Activated CD8-positive, alpha-beta memory T cell treated with anti-CD3 and anti-CD28 coated beads, Interleukin-2, amount 10 ng/mL, durations not matched to agents 7 days and 5 days (primary cell): ENCODE results near the gene NUP54. TPM values are rescaled to one million over a fixed set of nuclear protein-coding genes. Genes with fewer than 3 reads are reported as not detected.

Experiments
- ATAC-seq: fragments of 150-1000 bp; cut with Tn5 transposase; one replicate; pipeline ENCODE4 v1.10.0; 2021; ENCODE audit warnings: moderate library complexity
- CTCF ChIA-PET: fragments of 350-600 bp; sonication (Branson Sonifier 250); formaldehyde crosslinking; loops from one replicate; lab custom pipeline; 2021; ENCODE audit warnings: antibody characterized with exemption; lab: Charles Lee
- DNase-seq: peaks from one replicate; pipeline ENCODE4 v3.0.0-alpha.2; 2020
- H3K27ac Mint-ChIP-seq: one replicate; pipeline ENCODE4 v1.8.0; 2021; ENCODE audit warnings: mild to moderate bottlenecking, mixed read lengths
- H3K27me3 Mint-ChIP-seq: one replicate; pipeline ENCODE4 v1.8.0; 2021; ENCODE audit warnings: mixed read lengths
- H3K36me3 Mint-ChIP-seq: one replicate; pipeline ENCODE4 v1.8.0; 2021; ENCODE audit warnings: mild to moderate bottlenecking, mixed read lengths
- H3K4me1 Mint-ChIP-seq: one replicate; pipeline ENCODE4 v1.8.0; 2021; ENCODE audit warnings: mixed read lengths
- H3K4me3 Mint-ChIP-seq: one replicate; pipeline ENCODE4 v1.8.0; 2021; ENCODE audit warnings: mild to moderate bottlenecking, moderate library complexity, mixed read lengths
- H3K9me3 Mint-ChIP-seq: one replicate; pipeline ENCODE4 v1.8.0; 2022; ENCODE audit warnings: low read depth, mixed read lengths
- total RNA-seq, 2 experiments: library from RNA; stranded (reverse); gene quantifications; one replicate each; pipeline ENCODE4 v1.2.3, GENCODE V29; 2021

NUP54 gene, protein sequence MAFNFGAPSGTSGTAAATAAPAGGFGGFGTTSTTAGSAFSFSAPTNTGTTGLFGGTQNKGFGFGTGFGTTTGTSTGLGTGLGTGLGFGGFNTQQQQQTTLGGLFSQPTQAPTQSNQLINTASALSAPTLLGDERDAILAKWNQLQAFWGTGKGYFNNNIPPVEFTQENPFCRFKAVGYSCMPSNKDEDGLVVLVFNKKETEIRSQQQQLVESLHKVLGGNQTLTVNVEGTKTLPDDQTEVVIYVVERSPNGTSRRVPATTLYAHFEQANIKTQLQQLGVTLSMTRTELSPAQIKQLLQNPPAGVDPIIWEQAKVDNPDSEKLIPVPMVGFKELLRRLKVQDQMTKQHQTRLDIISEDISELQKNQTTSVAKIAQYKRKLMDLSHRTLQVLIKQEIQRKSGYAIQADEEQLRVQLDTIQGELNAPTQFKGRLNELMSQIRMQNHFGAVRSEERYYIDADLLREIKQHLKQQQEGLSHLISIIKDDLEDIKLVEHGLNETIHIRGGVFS
- 10 to 100 TPM; 46.8 to 57.5 TPM for total RNA-seq

DNA sequence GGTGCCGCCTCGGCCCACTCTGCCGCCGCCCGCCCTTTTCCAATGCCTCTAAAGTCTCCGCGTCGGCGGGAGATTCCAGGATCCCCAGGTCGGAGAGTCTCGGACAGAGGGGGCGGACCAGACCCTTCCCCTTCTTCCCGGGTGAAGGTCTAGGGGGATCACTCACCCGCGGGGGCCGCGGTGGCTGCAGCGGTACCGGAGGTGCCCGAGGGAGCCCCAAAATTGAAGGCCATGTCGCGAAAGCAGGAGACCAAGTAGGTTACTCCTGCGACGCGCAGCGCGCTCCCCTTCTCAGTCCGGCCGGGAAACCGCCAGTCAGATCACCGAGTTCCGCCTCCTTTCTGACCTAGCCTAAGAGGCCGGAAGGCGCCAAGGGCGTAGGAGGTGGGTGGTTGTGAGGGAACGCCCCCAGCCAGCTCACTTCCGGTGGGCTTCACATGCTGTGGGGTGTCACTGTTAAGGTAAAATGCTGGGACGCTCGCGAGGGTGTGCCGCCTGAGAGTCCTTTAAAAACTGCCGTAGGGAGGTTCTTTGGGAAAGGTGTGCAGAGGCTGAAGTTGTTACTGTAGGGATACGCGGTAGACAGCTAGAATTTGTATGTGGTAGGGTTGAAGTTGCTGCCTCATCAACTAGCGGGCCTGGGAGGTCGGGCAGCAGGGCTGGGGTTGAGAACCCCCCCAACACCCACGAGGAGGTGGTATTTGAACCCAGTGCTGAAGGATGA is at the start of gene NUP54:
NUP54 (minus strand) TSS at position 256 of the 724 bp plus-strand sequence; CDS start at position 233, 23 bp downstream.
- peak; percentile 97 for DNase-seq
- H3K27ac Mint-ChIP-seq = peak within 1 kb of the TSS; percentile 93
- no peaks in the 10 kb centered on the region for H3K9me3 Mint-ChIP-seq
- CTCF ChIA-PET = interaction anchor here (0.9 to 3.9 kb wide), 10 partner anchors 10 to 425 kb away, joined by 3 to 19 read pairs (median 3); partner anchors contain the start of genes STBD1 and USO1
- H3K4me3 Mint-ChIP-seq = peak within 1 kb of the TSS; percentile 97
- H3K4me1 Mint-ChIP-seq = peaks cover 30% of the 10 kb centered on the region
- H3K36me3 Mint-ChIP-seq = peaks cover 7% of the 10 kb centered on the region
- peak; percentile 99 for ATAC-seq
- H3K27me3 Mint-ChIP-seq = no peaks in the 10 kb centered on the region

DNA sequence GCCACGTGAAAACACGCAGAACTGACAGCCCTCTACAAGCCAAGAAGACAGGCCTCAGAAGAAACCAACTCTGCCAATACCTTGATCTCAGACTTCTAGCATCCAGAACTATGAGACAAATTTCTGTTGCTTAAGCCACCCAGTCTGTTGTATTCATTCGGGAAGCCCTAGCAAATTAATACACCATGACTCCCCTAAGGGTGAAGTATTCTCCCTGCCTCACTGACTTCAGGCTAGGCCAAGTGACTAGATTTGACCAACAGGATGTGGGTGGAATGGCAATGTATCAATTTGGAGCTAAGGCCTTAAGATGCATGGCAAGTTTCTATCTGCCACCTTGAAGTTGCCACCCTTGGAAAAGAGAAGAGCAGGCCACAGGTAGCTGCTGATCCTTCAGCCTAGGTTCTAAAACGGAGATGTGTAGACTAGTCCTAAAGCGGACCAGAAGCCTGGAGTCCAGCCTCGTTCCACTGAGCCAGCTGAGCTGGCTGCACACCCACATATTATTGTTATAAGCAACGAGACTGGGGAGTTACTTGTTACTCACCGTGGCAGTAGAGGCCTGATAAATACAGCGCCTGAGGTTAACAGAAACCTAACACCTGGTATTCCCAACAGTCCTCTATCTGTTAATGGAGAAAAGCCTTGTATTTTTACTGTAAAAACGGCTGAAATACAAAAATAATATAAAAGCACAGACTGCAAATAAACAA is 49.0 kb upstream of the NUP54 start:
- peaks cover 39% of the 10 kb centered on the region for H3K4me1 Mint-ChIP-seq
- no peak for DNase-seq
- H3K36me3 Mint-ChIP-seq = peaks cover 29% of the 10 kb centered on the region
- H3K27me3 Mint-ChIP-seq = no peaks in the 10 kb centered on the region
- no peak overlapping the region for H3K27ac Mint-ChIP-seq
- ATAC-seq = no peak
- CTCF ChIA-PET = no interaction called here
- H3K9me3 Mint-ChIP-seq = peaks cover 2% of the 10 kb centered on the region
- H3K4me3 Mint-ChIP-seq = no peak overlapping the region

DNA sequence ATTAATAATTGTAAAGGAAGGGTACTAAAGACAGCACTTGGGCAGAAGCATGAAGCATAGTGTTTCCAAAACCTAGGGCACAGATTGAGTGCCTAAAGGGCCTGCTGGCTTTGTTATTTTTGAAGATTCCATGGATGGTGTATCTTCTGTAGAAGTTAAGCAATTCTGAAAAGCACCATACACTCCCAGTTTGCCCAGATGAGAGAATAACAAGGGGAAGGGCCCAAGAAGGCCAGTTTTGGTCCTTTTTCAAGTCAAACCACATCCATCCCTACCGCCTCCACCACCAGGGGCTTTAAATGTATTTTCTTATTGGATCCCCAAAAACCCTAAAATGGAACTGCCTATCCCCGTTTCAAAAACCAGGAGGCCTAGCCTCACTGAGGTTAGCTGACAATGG is 48.2 kb upstream of the NUP54 start:
- DNase-seq = no peak
- H3K9me3 Mint-ChIP-seq = peaks cover 6% of the 10 kb centered on the region
- H3K4me1 Mint-ChIP-seq = peaks cover 39% of the 10 kb centered on the region
- no peak overlapping the region for H3K27ac Mint-ChIP-seq
- no peaks in the 10 kb centered on the region for H3K27me3 Mint-ChIP-seq
- CTCF ChIA-PET = no interaction called here
- no peak for ATAC-seq
- H3K36me3 Mint-ChIP-seq = peaks cover 33% of the 10 kb centered on the region
- H3K4me3 Mint-ChIP-seq = no peak overlapping the region

GRCh38 chr4:76195326-76195725 is 47.1 kb upstream of the NUP54 start:
- H3K27me3 Mint-ChIP-seq = no peaks in the 10 kb centered on the region
- DNase-seq (no peak), ATAC-seq (no peak)
- peaks cover 8% of the 10 kb centered on the region for H3K9me3 Mint-ChIP-seq
- no peak overlapping the region for H3K27ac Mint-ChIP-seq
- H3K4me3 Mint-ChIP-seq = no peak overlapping the region
- H3K4me1 Mint-ChIP-seq = peaks cover 35% of the 10 kb centered on the region
- CTCF ChIA-PET = no interaction called here
- H3K36me3 Mint-ChIP-seq = peaks cover 41% of the 10 kb centered on the region

GRCh38 chr4:76194325-76194724 is 46.1 kb upstream of the NUP54 start:
- peaks cover 43% of the 10 kb centered on the region for H3K36me3 Mint-ChIP-seq
- CTCF ChIA-PET = no interaction called here
- H3K9me3 Mint-ChIP-seq = peaks cover 8% of the 10 kb centered on the region
- H3K4me1 Mint-ChIP-seq = peaks cover 27% of the 10 kb centered on the region
- H3K27me3 Mint-ChIP-seq = no peaks in the 10 kb centered on the region
- DNase-seq (no peak), ATAC-seq (no peak)
- no peak overlapping the region for H3K27ac Mint-ChIP-seq
- H3K4me3 Mint-ChIP-seq = no peak overlapping the region

- CTCF ChIA-PET = no interaction called here
- Mint-ChIP-seq H3K27me3 (no peaks in the 10 kb centered on the region), H3K9me3 (peaks cover 8% of the 10 kb centered on the region), H3K27ac (no peak overlapping the region), H3K36me3 (peaks cover 43% of the 10 kb centered on the region), H3K4me3 (no peak overlapping the region), H3K4me1 (peaks cover 7% of the 10 kb centered on the region)
- DNase-seq = no peak
- ATAC-seq = no peak
Measured at GRCh38 chr4:76192236-76192635, 44.0 kb upstream of the NUP54 start.

DNA sequence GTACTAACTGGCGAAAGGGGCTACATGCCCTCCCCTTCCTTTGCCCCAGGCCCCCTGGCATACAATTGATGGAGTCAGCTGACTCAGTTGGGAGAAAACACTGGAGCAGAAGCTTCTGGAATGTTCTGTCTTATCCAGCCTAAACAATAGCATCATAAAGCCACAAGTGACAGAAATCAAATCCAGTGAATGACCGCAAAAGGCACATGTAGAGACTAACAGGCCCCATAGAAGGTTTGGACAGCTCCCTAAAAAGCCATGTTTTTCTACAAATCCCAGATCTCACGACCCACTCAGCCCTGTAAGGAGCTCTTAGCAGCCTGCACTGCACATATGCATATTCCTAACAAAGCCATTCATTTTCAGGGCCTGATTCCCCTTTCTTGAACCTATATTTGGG is 40.4 kb upstream of the NUP54 start:
- DNase-seq = no peak
- Mint-ChIP-seq H3K36me3 (peaks cover 27% of the 10 kb centered on the region), H3K9me3 (peaks cover 8% of the 10 kb centered on the region), H3K27ac (no peak overlapping the region), H3K27me3 (no peaks in the 10 kb centered on the region), H3K4me1 (no peaks in the 10 kb centered on the region), H3K4me3 (no peak overlapping the region)
- no peak for ATAC-seq
- CTCF ChIA-PET = interaction anchor here (1.5 to 3.5 kb wide), 2 partner anchors 8 to 12 kb away, joined by 3 to 20 read pairs; no protein-coding TSS in a partner anchor

- H3K27ac Mint-ChIP-seq = no peak overlapping the region
- no peak for ATAC-seq
- H3K9me3 Mint-ChIP-seq = peaks cover 8% of the 10 kb centered on the region
- CTCF ChIA-PET = interaction anchor here (1.5 to 3.5 kb wide), 2 partner anchors 8 to 12 kb away, joined by 3 to 20 read pairs; no protein-coding TSS in a partner anchor
- H3K36me3 Mint-ChIP-seq = peaks cover 24% of the 10 kb centered on the region
- H3K27me3 Mint-ChIP-seq = no peaks in the 10 kb centered on the region
- no peak for DNase-seq
- H3K4me1 Mint-ChIP-seq = no peaks in the 10 kb centered on the region
- H3K4me3 Mint-ChIP-seq = no peak overlapping the region
Measured at GRCh38 chr4:76188149-76188548, 40.0 kb upstream of the NUP54 start.

GRCh38 chr4:76187152-76187551 is 39.0 kb upstream of the NUP54 start:
- no peak for ATAC-seq
- H3K36me3 Mint-ChIP-seq = peaks cover 14% of the 10 kb centered on the region
- H3K9me3 Mint-ChIP-seq = peaks cover 6% of the 10 kb centered on the region
- CTCF ChIA-PET = no interaction called here
- no peak overlapping the region for H3K4me3 Mint-ChIP-seq
- H3K4me1 Mint-ChIP-seq = no peaks in the 10 kb centered on the region
- DNase-seq = no peak
- H3K27ac Mint-ChIP-seq = no peak overlapping the region
- H3K27me3 Mint-ChIP-seq = no peaks in the 10 kb centered on the region

- Mint-ChIP-seq H3K36me3 (no peaks in the 10 kb centered on the region), H3K4me1 (no peaks in the 10 kb centered on the region), H3K27ac (no peak overlapping the region), H3K4me3 (no peak overlapping the region), H3K9me3 (no peaks in the 10 kb centered on the region), H3K27me3 (no peaks in the 10 kb centered on the region)
- ATAC-seq (no peak), DNase-seq (no peak)
- CTCF ChIA-PET = interaction anchor here (1.8 to 2.3 kb wide), 2 partner anchors 195 to 321 kb away, joined by 6 to 15 read pairs; no protein-coding TSS in a partner anchor
Measured at GRCh38 chr4:76182463-76182862, 34.3 kb upstream of the NUP54 start.

DNA sequence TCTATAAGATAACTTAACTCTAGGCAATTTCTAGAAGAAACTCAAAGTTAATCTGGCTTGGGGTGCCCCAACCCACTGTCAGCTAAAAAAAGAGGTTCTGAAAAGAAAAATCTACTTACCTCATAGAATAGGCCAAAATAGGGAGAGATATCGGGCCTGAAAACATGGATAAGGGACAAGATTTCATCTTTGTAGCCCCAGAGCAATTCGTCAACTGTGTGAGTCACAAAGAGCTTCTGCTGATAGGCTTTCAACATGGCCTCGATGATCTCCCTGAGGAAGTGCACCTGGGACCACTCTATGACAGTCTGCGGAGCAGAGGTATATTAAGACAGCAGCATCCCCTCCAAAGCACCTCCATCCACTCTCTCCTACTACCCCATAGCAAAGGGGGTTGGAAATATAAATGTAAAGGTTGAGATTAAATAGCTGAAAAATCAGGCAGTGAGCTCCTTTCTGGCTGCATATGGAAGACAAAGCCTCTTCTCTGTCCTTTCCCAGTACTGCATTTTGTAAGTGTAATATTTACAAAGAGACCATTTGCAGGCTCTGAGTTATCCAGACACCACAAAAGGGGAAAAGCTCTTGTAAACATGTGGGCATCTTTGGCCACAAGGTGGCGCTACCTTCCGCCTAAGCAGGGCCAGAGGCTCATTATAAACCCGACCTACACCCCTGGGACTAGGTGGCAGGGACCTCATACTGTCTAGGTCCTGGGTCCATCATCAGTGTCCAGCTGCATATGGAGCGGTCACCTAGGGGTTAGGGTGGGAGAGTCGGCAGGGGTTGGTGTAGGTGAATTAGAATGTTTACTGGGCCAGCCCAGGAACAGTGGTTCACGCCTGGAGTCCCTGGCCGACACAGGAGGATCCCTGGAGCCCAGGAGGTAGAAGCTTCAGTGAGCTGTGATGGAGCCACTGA is 31.5 kb upstream of the NUP54 start:
- CTCF ChIA-PET = interaction anchor here (0.6 to 5.8 kb wide), 44 partner anchors 10 to 623 kb away, joined by 3 to 119 read pairs (median 4); partner anchors contain the start of genes NUP54, ODAPH and STBD1
- Mint-ChIP-seq H3K27ac (no peak overlapping the region), H3K27me3 (no peaks in the 10 kb centered on the region), H3K36me3 (no peaks in the 10 kb centered on the region), H3K4me3 (no peak overlapping the region), H3K4me1 (no peaks in the 10 kb centered on the region), H3K9me3 (no peaks in the 10 kb centered on the region)
- ATAC-seq = peak; percentile 93
- peak; percentile 87 for DNase-seq

- CTCF ChIA-PET = interaction anchor here (0.9 to 5.8 kb wide), 5 partner anchors 9 to 199 kb away, joined by 3 to 119 read pairs (median 9); partner anchors contain the start of gene NUP54
- ATAC-seq = no peak
- H3K4me1 Mint-ChIP-seq = no peaks in the 10 kb centered on the region
- no peak overlapping the region for H3K27ac Mint-ChIP-seq
- H3K9me3 Mint-ChIP-seq = no peaks in the 10 kb centered on the region
- no peak for DNase-seq
- no peak overlapping the region for H3K4me3 Mint-ChIP-seq
- H3K36me3 Mint-ChIP-seq = no peaks in the 10 kb centered on the region
- H3K27me3 Mint-ChIP-seq = no peaks in the 10 kb centered on the region
Measured at GRCh38 chr4:76178296-76178695, 30.1 kb upstream of the NUP54 start.
